Stimulated activated CD8-positive, alpha-beta memory T cell treated with anti-CD3 and anti-CD28 coated beads, Interleukin-7, amount 100 ng/mL, for 24 hours (primary cell): Measurements from ENCODE around the gene SLC25A30.

Experiments used
- DNase-seq: peaks from one replicate; pipeline ENCODE4 v3.0.0-alpha.2; 2020; ENCODE audit warnings: low read depth

The SLC25A30 gene

GRCh38 chr13:45417790-45418534 lies at the start of gene SLC25A30:
SLC25A30 (minus strand) TSS chr13:45418373; CDS start chr13:45411425, 6,948 bp downstream.
- peak; percentile 87 for DNase-seq

- DNase-seq = no peak
Measured at GRCh38 chr13:45466359-45466758, 48.2 kb upstream of the SLC25A30 start.

GRCh38 chr13:45464687-45465453 lies 46.7 kb upstream of the SLC25A30 start, which contains the start of gene COG3:
COG3 (plus strand) TSS chr13:45464939; CDS start chr13:45465037, 98 bp downstream.
- DNase-seq = peak; percentile 87

- DNase-seq = no peak
Measured at GRCh38 chr13:45464141-45464686, 46.0 kb upstream of the SLC25A30 start.

GRCh38 chr13:45456196-45456972 lies 38.2 kb upstream of the SLC25A30 start:
- DNase-seq = no peak

- DNase-seq = no peak
Measured at GRCh38 chr13:45454204-45454603, 36.0 kb upstream of the SLC25A30 start.

GRCh38 chr13:45451282-45451681 lies 33.1 kb upstream of the SLC25A30 start:
- no peak for DNase-seq

- DNase-seq = no peak
Measured at GRCh38 chr13:45448965-45449559, 30.9 kb upstream of the SLC25A30 start.

- no peak for DNase-seq
Measured at GRCh38 chr13:45447050-45447661, 29.0 kb upstream of the SLC25A30 start.

GRCh38 chr13:45446181-45446580 lies 28.0 kb upstream of the SLC25A30 start:
- no peak for DNase-seq

GRCh38 chr13:45445053-45445452 lies 26.9 kb upstream of the SLC25A30 start:
- no peak for DNase-seq

GRCh38 chr13:45441633-45442032 lies 23.5 kb upstream of the SLC25A30 start:
- no peak for DNase-seq

GRCh38 chr13:45439781-45440462 lies 21.7 kb upstream of the SLC25A30 start:
- DNase-seq = no peak

GRCh38 chr13:45439008-45439407 lies 20.8 kb upstream of the SLC25A30 start:
- DNase-seq = no peak

GRCh38 chr13:45437947-45438346 lies 19.8 kb upstream of the SLC25A30 start:
- DNase-seq = no peak

GRCh38 chr13:45436953-45437352 lies 18.8 kb upstream of the SLC25A30 start:
- no peak for DNase-seq

GRCh38 chr13:45436332-45436731 lies 18.2 kb upstream of the SLC25A30 start:
- no peak for DNase-seq

GRCh38 chr13:45434556-45435371 lies 16.6 kb upstream of the SLC25A30 start:
- DNase-seq = no peak

GRCh38 chr13:45433381-45433790 lies 15.2 kb upstream of the SLC25A30 start:
- DNase-seq = no peak
